Activated CD8-positive, alpha-beta T cell treated with anti-CD3 and anti-CD28 coated beads for 36 hours (primary cell): ENCODE results near the gene PVR. TPM values are rescaled to one million over a fixed set of nuclear protein-coding genes. Genes with fewer than 3 reads are reported as not detected.

Source experiments
- ATAC-seq: fragments of 200-7000 bp; cut with Tn5 transposase; one replicate; pipeline ENCODE4 v1.10.0; 2021; ENCODE audit warnings: mild to moderate bottlenecking, moderate library complexity
- CTCF ChIA-PET: fragments of 350-600 bp; sonication (Branson Sonifier 250); formaldehyde crosslinking; loops from one replicate; lab custom pipeline; 2021; ENCODE audit warnings: antibody characterized with exemption; lab: Charles Lee
- POLR2A ChIA-PET: fragments of 350-600 bp; sonication (Branson Sonifier 250); formaldehyde crosslinking; loops from one replicate; lab custom pipeline; 2021; ENCODE audit warnings: antibody characterized with exemption; lab: Charles Lee
- DNase-seq: peaks from one replicate; pipeline ENCODE4 v3.0.0-alpha.2; 2020
- H3K27ac Mint-ChIP-seq: one replicate; pipeline ENCODE4 v1.8.0; 2021; ENCODE audit warnings: mild to moderate bottlenecking, mixed read lengths
- H3K27me3 Mint-ChIP-seq: one replicate; pipeline ENCODE4 v1.8.0; 2021; ENCODE audit warnings: mixed read lengths
- H3K36me3 Mint-ChIP-seq: one replicate; pipeline ENCODE4 v1.8.0; 2021; ENCODE audit warnings: low read depth, mixed read lengths
- H3K4me1 Mint-ChIP-seq: one replicate; pipeline ENCODE4 v1.8.0; 2021; ENCODE audit warnings: low read depth, mixed read lengths
- H3K4me3 Mint-ChIP-seq: one replicate; pipeline ENCODE4 v1.8.0; 2021; ENCODE audit warnings: mild to moderate bottlenecking, moderate library complexity, mixed read lengths
- H3K9me3 Mint-ChIP-seq: one replicate; pipeline ENCODE4 v1.8.0; 2021; ENCODE audit warnings: mixed read lengths
- intact Hi-C: fragments of 100-400 bp; cut with micrococcal nuclease; formaldehyde crosslinking; loops from one replicate; pipeline ENCODE4 v1.10.0; 2022
- total RNA-seq, 2 experiments: library from RNA; stranded (reverse); gene quantifications; one replicate each; pipeline ENCODE4 v1.2.3, GENCODE V29; 2021
- TF ChIP-seq, protein P1 (sequence below): fragments of 200-600 bp; IDR thresholded peaks from one replicate; pipeline ENCODE4 v1.8.0; 2022; ENCODE audit warnings: antibody characterized with exemption, mild to moderate bottlenecking

The PVR gene
- total RNA-seq, 2 experiments from 2014 or later: 7.4 to 8.3 TPM

DNA sequence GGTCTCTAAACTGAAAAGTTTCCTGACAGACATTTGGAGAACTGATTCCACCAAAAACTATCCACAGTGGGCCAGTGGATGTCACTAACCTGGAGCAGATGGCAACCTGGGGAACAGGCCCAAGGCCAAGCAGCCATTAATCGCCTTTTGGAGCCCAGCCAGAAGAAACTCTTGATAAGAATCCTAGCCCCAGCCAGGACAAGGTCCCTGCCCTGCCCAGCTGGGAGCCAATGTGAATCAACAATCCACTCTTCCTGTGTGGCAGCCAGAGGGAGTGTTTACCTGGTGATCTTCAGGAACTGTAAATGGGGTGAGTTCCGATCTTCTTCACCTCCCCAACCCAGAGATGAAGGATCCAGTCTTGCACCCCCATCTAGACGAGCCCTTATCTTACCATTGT lies 44.8 kb upstream of the PVR start:
- ChIA-PET POLR2A (no interaction called here), CTCF (interaction anchor here (1.2 kb wide), 1 partner anchor 32 kb away, joined by 3 read pairs; no protein-coding TSS in a partner anchor)
- Mint-ChIP-seq H3K36me3 (no peaks in the 10 kb centered on the region), H3K27me3 (peaks cover 12% of the 10 kb centered on the region), H3K9me3 (peaks cover 6% of the 10 kb centered on the region), H3K27ac (no peak overlapping the region), H3K4me3 (no peak overlapping the region), H3K4me1 (no peaks in the 10 kb centered on the region)
- intact Hi-C loops: no loop called here
- DNase-seq (no peak), ATAC-seq (no peak)
- TF ChIP-seq, protein P1, sequence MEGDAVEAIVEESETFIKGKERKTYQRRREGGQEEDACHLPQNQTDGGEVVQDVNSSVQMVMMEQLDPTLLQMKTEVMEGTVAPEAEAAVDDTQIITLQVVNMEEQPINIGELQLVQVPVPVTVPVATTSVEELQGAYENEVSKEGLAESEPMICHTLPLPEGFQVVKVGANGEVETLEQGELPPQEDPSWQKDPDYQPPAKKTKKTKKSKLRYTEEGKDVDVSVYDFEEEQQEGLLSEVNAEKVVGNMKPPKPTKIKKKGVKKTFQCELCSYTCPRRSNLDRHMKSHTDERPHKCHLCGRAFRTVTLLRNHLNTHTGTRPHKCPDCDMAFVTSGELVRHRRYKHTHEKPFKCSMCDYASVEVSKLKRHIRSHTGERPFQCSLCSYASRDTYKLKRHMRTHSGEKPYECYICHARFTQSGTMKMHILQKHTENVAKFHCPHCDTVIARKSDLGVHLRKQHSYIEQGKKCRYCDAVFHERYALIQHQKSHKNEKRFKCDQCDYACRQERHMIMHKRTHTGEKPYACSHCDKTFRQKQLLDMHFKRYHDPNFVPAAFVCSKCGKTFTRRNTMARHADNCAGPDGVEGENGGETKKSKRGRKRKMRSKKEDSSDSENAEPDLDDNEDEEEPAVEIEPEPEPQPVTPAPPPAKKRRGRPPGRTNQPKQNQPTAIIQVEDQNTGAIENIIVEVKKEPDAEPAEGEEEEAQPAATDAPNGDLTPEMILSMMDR: no peak

DNA sequence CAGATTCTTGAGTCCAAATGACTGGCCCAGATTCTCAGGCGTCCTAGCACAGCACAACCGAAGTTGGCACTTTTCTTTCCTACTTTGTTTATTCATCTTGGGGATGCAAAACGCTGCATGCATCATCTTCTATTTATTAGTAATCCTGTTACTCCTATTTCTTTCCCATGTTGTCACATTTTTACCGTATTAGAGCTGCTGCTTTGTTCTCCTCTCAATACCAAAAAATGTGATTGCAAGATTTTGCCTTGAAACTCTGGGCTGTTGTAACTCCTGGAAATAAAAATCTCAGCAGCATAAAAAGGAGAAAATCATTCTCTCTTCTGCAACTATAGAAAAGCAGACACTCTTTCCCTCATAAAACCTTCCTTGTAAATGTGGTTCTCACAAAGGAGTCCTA lies 43.2 kb upstream of the PVR start:
- DNase-seq (no peak), ATAC-seq (no peak)
- intact Hi-C loops: no loop called here
- TF ChIP-seq, protein P1: no peak
- Mint-ChIP-seq H3K36me3 (no peaks in the 10 kb centered on the region), H3K9me3 (peaks cover 6% of the 10 kb centered on the region), H3K4me3 (no peak overlapping the region), H3K27ac (no peak overlapping the region), H3K4me1 (no peaks in the 10 kb centered on the region), H3K27me3 (peaks cover 8% of the 10 kb centered on the region)
- CTCF ChIA-PET: no interaction called here
- POLR2A ChIA-PET: no interaction called here

DNA sequence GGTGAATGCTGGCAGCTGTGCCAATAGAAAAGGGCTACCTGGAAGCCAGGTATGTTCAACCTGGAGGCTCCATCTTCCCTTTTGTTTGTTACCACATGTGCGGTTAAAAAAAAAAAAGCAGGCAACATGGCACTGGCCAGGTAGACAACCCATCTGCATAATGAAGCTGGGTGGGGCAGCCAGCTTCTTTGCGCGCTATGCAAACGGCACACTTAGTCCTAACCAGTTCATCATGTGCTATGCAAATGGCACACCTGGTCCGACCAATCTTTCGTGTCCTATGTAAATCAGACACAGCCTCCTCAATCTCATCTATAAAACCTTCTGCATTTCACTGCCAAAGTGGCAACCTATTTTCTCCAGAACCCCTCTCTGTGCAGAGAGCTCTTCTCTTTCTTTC lies 41.6 kb upstream of the PVR start:
- Mint-ChIP-seq H3K9me3 (peaks cover 6% of the 10 kb centered on the region), H3K27me3 (peaks cover 1% of the 10 kb centered on the region), H3K4me1 (peaks cover 3% of the 10 kb centered on the region), H3K4me3 (no peak overlapping the region), H3K27ac (no peak overlapping the region), H3K36me3 (no peaks in the 10 kb centered on the region)
- TF ChIP-seq, protein P1: no peak
- DNase-seq (no peak), ATAC-seq (no peak)
- intact Hi-C loops: no loop called here
- POLR2A ChIA-PET: no interaction called here
- CTCF ChIA-PET: interaction anchor here (1.5 kb wide), 1 partner anchor 32 kb away, joined by 4 read pairs; no protein-coding TSS in a partner anchor

DNA sequence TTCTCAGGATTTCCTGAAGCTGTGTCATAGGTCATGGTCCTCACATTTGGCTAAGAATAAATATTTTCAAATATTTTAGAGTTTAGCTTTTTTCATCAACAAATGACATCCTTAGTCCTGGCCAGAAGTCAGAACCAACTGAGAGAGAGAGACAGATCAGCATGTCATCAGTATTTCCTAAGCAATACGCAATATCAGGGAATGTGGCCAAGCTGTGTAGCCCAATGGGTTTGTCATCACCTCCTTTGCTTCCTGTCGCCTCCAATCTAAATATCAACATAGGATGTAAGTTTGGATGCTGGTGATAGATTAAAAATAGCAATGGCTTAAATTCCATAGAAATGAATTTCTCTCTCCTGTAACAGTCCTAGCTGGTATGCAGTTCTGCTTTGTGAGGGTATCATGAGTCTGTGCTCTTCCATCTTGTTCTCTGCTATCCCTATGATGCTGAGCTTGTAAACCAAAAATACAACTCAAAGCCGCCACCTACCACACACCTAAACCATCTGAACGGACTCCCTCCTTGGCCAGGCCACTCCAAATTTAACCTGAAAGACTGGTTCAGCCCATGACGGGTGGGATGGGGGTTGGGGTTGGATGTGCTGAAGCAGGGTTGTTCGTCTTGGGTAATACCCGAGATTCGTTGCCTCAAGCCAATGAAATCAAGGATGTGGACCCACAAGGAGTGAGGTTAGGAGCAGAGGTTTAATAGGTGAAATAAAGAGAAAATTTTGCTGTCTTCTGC lies 40.3 kb upstream of the PVR start:
- Mint-ChIP-seq H3K9me3 (peaks cover 2% of the 10 kb centered on the region), H3K27me3 (no peaks in the 10 kb centered on the region), H3K27ac (no peak overlapping the region), H3K36me3 (no peaks in the 10 kb centered on the region), H3K4me3 (no peak overlapping the region), H3K4me1 (peaks cover 10% of the 10 kb centered on the region)
- CTCF ChIA-PET: interaction anchor here (0.8 to 1.0 kb wide), 3 partner anchors 27 to 53 kb away, joined by 3 read pairs; no protein-coding TSS in a partner anchor
- DNase-seq (no peak), ATAC-seq (no peak)
- TF ChIP-seq, protein P1: no peak
- intact Hi-C loops: no loop called here
- POLR2A ChIA-PET: no interaction called here

DNA sequence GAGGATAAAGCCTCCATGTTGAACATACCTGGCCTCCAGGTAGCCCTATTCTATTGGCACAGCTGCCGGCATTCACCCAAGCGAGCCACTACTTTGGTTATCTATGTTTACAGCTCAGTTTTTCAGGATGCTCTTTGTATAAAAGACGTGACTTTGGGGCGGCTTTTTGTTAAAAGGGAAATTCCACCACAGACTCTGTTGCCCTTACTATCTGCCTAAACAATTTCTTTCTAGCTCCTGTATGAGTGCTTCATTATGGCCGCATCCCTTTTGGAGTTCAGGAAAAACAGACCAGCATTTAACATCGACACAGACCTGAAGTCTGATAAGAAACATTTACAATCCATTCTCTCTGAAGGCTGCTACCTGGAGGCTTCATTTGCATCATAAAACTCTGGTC lies 39.5 kb upstream of the PVR start:
- ATAC-seq (no peak), DNase-seq (no peak)
- TF ChIP-seq, protein P1: no peak
- CTCF ChIA-PET: no interaction called here
- no peaks in the 10 kb centered on the region for H3K9me3 Mint-ChIP-seq
- H3K4me1 Mint-ChIP-seq: peaks cover 10% of the 10 kb centered on the region
- POLR2A ChIA-PET: no interaction called here
- H3K27me3 Mint-ChIP-seq: peaks cover 2% of the 10 kb centered on the region
- no peak overlapping the region for H3K27ac Mint-ChIP-seq
- no peaks in the 10 kb centered on the region for H3K36me3 Mint-ChIP-seq
- H3K4me3 Mint-ChIP-seq: no peak overlapping the region
- intact Hi-C loops: no loop called here
